Kidney epithelial cell (primary cell): ENCODE data around the gene MAP1LC3A. TPM values are rescaled to one million over a fixed set of nuclear protein-coding genes. Genes with fewer than 3 reads are reported as not detected.
A peak's percentile ranks its signal among the peaks of the same experiment; 100 is the strongest.

Source experiments
- DNase-seq: peaks from one replicate; pipeline ENCODE4 v3.0.0-alpha.2; 2010; ENCODE audit warnings: low read depth
- H3K27me3 ChIP-seq: 2 replicates; pipeline ENCODE4 v1.6.0; 2011; ENCODE audit warnings: low read length; ENCODE audit not compliant: control insufficient read depth, insufficient read depth
- H3K36me3 ChIP-seq: 2 replicates; pipeline ENCODE4 v1.5.1; 2011; ENCODE audit warnings: low read length; ENCODE audit not compliant: control insufficient read depth, insufficient read depth
- H3K4me3 ChIP-seq: 2 replicates; pipeline ENCODE4 v1.5.1; 2011; ENCODE audit warnings: low read depth, mild to moderate bottlenecking, control low read depth, low read length
- CTCF ChIP-seq: IDR thresholded peaks from 2 replicates; pipeline ENCODE4 v1.5.1; 2011; ENCODE audit warnings: mild to moderate bottlenecking, moderate library complexity, low read length, control low read depth, inconsistent platforms; ENCODE audit not compliant: insufficient read depth, poor library complexity, severe bottlenecking
- total RNA-seq: library from RNA; depleted of rRNA; stranded (reverse); fragments of >200 nt; gene quantifications from 2 replicates; pipeline ENCODE4 v1.2.3, GENCODE V29; 2015

The MAP1LC3A gene
- total RNA-seq, 1 donor from 2014 or later: 63.0 TPM

- TF ChIP-seq CTCF: no peak
- no peak for DNase-seq
- H3K36me3 ChIP-seq: no peaks in the 10 kb centered on the region
- H3K27me3 ChIP-seq: no peaks in the 10 kb centered on the region
- no peak overlapping the region for H3K4me3 ChIP-seq
These were observed 1.6 kb downstream of the MAP1LC3A start for GRCh38 chr20:34560141-34560523.

GRCh38 chr20:34560614-34561013 is 2.1 kb downstream of the MAP1LC3A start:
- DNase-seq: no peak
- H3K27me3 ChIP-seq: no peaks in the 10 kb centered on the region
- no peaks in the 10 kb centered on the region for H3K36me3 ChIP-seq
- no peak for TF ChIP-seq CTCF
- H3K4me3 ChIP-seq: no peak overlapping the region

DNA sequence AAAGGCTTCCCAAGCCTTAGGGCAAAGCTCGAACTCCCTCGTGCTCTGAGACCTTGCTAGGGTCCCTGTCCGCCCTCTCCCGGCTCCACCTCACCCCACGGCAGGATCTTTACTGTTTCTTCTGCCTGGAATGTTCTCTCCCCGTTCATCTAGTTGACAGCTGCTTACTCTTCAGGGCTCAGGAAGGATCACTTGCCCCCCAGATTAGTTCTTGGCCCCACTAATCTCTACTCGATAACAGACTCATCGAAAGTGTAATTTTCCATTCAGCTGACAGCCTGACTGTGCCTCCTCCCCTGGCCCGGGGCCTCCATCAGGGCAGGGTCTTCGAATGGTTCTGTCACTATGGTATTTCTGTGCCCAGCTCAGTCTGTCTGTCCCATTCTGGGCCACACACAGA is 3.1 kb downstream of the MAP1LC3A start:
- Histone ChIP-seq H3K27me3 (no peaks in the 10 kb centered on the region), H3K4me3 (no peak overlapping the region), H3K36me3 (no peaks in the 10 kb centered on the region)
- DNase-seq: no peak
- no peak for TF ChIP-seq CTCF

DNA sequence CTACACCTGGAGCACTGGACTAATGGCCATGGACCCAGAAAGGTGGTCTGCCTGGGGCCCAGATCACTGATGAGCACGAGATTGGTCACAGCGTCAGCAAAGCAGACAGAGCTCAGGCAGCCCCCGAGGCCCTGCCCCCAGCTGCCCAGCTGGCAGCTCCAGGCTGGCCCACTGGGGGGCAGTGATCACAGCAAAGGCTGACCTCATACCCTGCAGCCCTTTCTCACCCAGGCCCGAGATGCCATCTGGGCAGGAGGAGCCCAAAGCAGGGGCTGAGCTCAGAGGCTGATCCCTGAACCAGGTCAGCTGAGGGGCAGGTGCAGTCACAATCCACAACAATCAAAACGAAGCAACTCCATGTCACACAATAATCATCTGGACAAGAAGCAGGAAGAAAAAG is 4.1 kb downstream of the MAP1LC3A start:
- no peak for DNase-seq
- no peak overlapping the region for H3K4me3 ChIP-seq
- H3K27me3 ChIP-seq: no peaks in the 10 kb centered on the region
- TF ChIP-seq CTCF: peak; percentile 52
- H3K36me3 ChIP-seq: no peaks in the 10 kb centered on the region

DNA sequence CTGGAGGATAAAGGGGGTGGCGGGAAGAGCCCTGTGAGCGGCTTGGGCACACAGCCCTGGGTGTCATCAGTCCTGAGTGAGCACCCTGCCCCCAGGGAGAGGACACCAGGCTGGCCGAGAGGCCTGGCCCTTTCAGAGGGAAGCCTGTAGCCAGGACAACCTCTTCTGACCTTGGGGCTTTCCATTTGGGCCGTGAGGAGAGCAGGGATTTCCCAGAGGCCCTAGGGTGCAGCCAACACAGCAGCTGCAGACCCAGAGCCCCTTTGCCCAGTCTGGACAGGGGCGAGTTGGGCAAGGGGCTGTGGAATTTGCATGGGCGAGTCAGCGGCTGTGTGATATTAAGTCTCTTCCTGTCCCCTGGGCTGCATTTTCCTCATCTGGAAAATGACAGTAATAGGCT is 6.3 kb downstream of the MAP1LC3A start:
- H3K36me3 ChIP-seq: no peaks in the 10 kb centered on the region
- no peaks in the 10 kb centered on the region for H3K27me3 ChIP-seq
- H3K4me3 ChIP-seq: no peak overlapping the region
- DNase-seq: no peak
- no peak for TF ChIP-seq CTCF

GRCh38 chr20:34566978-34567891 is 8.7 kb downstream of the MAP1LC3A start:
- TF ChIP-seq CTCF: no peak
- Histone ChIP-seq H3K4me3 (no peak overlapping the region), H3K27me3 (no peaks in the 10 kb centered on the region), H3K36me3 (no peaks in the 10 kb centered on the region)
- no peak for DNase-seq
